Heart left ventricle (tissue), 16 donors: Measurements from ENCODE around the gene DDR2. TPM values are rescaled to one million over a fixed set of nuclear protein-coding genes. Genes with fewer than 3 reads are reported as not detected.

Experiments used
- ATAC-seq, 4 donors: fragments of 200-7000 bp; cut with Tn5 transposase; one replicate each; pipeline ENCODE4 v1.9.1; 2020 to 2022; ENCODE audit warnings: moderate library complexity in 4 of 4, mild to moderate bottlenecking in 3 of 4, moderate number of reproducible peaks in 1 of 4
- DNase-seq, 5 donors: peaks; one replicate each; pipeline ENCODE4 v3.0.0-alpha.2; 2020
- H3K27ac ChIP-seq, 12 donors: fragments of 200-600 bp; sonication (generic) in 4 of 12; one replicate each; pipeline versions ENCODE4 v1.5.0 to v1.8.0; 2016 to 2022; ENCODE audit warnings: mild to moderate bottlenecking in 2 of 12
- H3K27me3 ChIP-seq, 9 donors: fragments of 200-600 bp; sonication (generic) in 2 of 9; one replicate each; pipeline versions ENCODE4 v1.5.1 to v1.8.0; 2016 to 2022; ENCODE audit warnings: mild to moderate bottlenecking in 3 of 9
- H3K36me3 ChIP-seq, 9 donors: fragments of 200-600 bp; sonication (generic) in 2 of 9; one replicate each; pipeline versions ENCODE4 v1.5.0 to v1.8.0; 2018 to 2022; ENCODE audit warnings: mild to moderate bottlenecking in 2 of 9
- H3K4me1 ChIP-seq, 12 donors: fragments of 200-600 bp; sonication (generic) in 4 of 12; one replicate each; pipeline versions ENCODE4 v1.5.0 to v1.8.0; 2016 to 2022; ENCODE audit warnings: mild to moderate bottlenecking in 3 of 12
- H3K4me3 ChIP-seq, 12 donors: fragments of 200-600 bp; sonication (generic) in 4 of 12; one replicate each; pipeline versions ENCODE4 v1.5.0 to v1.8.0; 2017 to 2022; ENCODE audit warnings: mild to moderate bottlenecking in 9 of 12, moderate library complexity in 4 of 12
- H3K9me3 ChIP-seq, 12 donors: fragments of 200-600 bp; sonication (generic) in 4 of 12; one replicate each; pipeline versions ENCODE4 v1.5.0 to v1.8.0; 2016 to 2022; ENCODE audit warnings: mild to moderate bottlenecking in 1 of 12
- CTCF ChIP-seq, 12 donors: fragments of 200-600 bp; sonication (generic) in 4 of 12; IDR thresholded peaks; one replicate each; pipeline versions ENCODE4 v1.5.0 to v1.8.0; 2018 to 2022; ENCODE audit warnings: antibody characterized with exemption in 12 of 12, mild to moderate bottlenecking in 5 of 12
- POLR2A ChIP-seq, 2 donors: fragments of 450-650 bp; IDR thresholded peaks; one replicate each; pipeline ENCODE4 v1.6.1; 2017; ENCODE audit warnings: antibody characterized with exemption in 2 of 2, mild to moderate bottlenecking in 2 of 2, moderate library complexity in 2 of 2
- WGBS, 4 donors: extraction: QIAGEN DNeasy Blood & Tissue Kit in 2 of 4; methylation state at CpG; one replicate each; pipeline versions ENCODE4 v1.1.5 to v1.1.7; 2013 to 2018; 5-methylcytosine and 5-hydroxymethylcytosine counted together
- intact Hi-C, 10 donors: fragments of 100-400 bp; cut with DNase I; formaldehyde crosslinking; loops; one replicate each; pipeline versions ENCODE4 v1.11.1 to v1.14.2; 2022
- polyA plus RNA-seq, 2 donors: library from polyadenylated mRNA; stranded (reverse); fragments of 200-250 nt; gene quantifications; one replicate each; pipeline ENCODE4 v1.2.3, GENCODE V29; 2013
- total RNA-seq, 9 donors: library from RNA; depleted of rRNA in 2 of 9; stranded (reverse); fragments of >200 nt in 2 of 9; fragmentation: NEBNext Ultra II Directional in 3 of 9; extraction: Animal tissue kit (Norgen Biotek cat#: 25700) in 3 of 9; gene quantifications; one replicate each; pipeline versions ENCODE4 v1.1.0 to v1.2.4, GENCODE V29; 2016 to 2023
- donor health status: ischemic (EF 13 %, LVEDD 7.1; RV severe dilation, severe dysfunction).
- donor health status: healthy with polysubstance abuse.
- donor health status: DM: no; HTN: yes; CAD: no.
- donor health status: DM: no; HTN: no; CAD: no.
- donor health status: ischemic (EF 25% LVEDD 6.9; RV normal size, moderate dysfunction).
- donor health status: ischemic (EF 25% LVEDD 5.7; RV mildly dilated, moderate dysfunction).
- donor health status: healthy.
- donor health status: DM: yes; HTN: yes; CAD: no.
- donor health status: ischemic (EF 35%, LVEDD 5.7; RV mildly dilated, moderate dysfunction).
- donor health status: nonischemic (EF 11% LVEDD 7.7; RV severe dilation, severe dysfunction).
- donor health status: DM: yes; HTN: yes; CAD: no.
- donor health status: PGD.
- donor health status: ischemic (EF 29% LVEDD 5.4; RV normal size, mild dysfunction).
- donor health status: nonischemic (EF 23%, LVEDD 6.1; RV moderate dilation, normal function).

DDR2 gene
- total and polyA plus RNA-seq, 11 donors: 5.0 to 55.3 (median 23.8) TPM

- no peak for ATAC-seq
- no peak for DNase-seq
- Histone ChIP-seq H3K27me3 (no peaks in the 10 kb centered on the region), H3K4me1 (peaks cover 0 to 18% (median 0%) of the 10 kb centered on the region in 12 donors), H3K9me3 (no peaks in the 10 kb centered on the region), H3K36me3 (no peaks in the 10 kb centered on the region), H3K4me3 (no peak overlapping the region), H3K27ac (no peak overlapping the region)
- TF ChIP-seq CTCF (IDR thresholded peaks at IDR 0.05): no peak
- no peak for TF ChIP-seq POLR2A (IDR thresholded peaks at IDR 0.05)
- 87 to 93% (median 89%) methylated on average over 4 of the region's 4 CpGs for WGBS, 4 donors
- intact Hi-C loops: no loop called here
These were observed 13.4 kb downstream of the DDR2 start for GRCh38 chr1:162645666-162646065.

- H3K36me3 ChIP-seq: no peaks in the 10 kb centered on the region
- H3K4me1 ChIP-seq: peaks cover 0 to 26% (median 0%) of the 10 kb centered on the region in 12 donors
- no peak for TF ChIP-seq POLR2A (IDR thresholded peaks at IDR 0.05)
- TF ChIP-seq CTCF (IDR thresholded peaks at IDR 0.05): no peak
- DNase-seq: no peak
- 77 to 91% (median 83%) methylated on average over 3 of the region's 3 CpGs for WGBS, 4 donors
- no peaks in the 10 kb centered on the region for H3K9me3 ChIP-seq
- ATAC-seq: no peak
- H3K27me3 ChIP-seq: no peaks in the 10 kb centered on the region
- H3K4me3 ChIP-seq: no peak overlapping the region
- H3K27ac ChIP-seq: no peak overlapping the region
- intact Hi-C loops: no loop called here
These were observed 17.3 kb downstream of the DDR2 start for GRCh38 chr1:162649583-162649982.

- ATAC-seq (no peak), DNase-seq (no peak)
- intact Hi-C loops: no loop called here
- no peaks in the 10 kb centered on the region for H3K27me3 ChIP-seq
- WGBS, 4 donors: 66 to 71% (median 68%) methylated on average over 5 of the region's 5 CpGs
- H3K27ac ChIP-seq: peak overlapping the region in 1 of 12 donors; percentile 62
- H3K36me3 ChIP-seq: peaks cover 0 to 23% (median 0%) of the 10 kb centered on the region in 9 donors
- H3K4me1 ChIP-seq: peaks cover 0 to 22% (median 0%) of the 10 kb centered on the region in 12 donors
- TF ChIP-seq CTCF (IDR thresholded peaks at IDR 0.05) (no peak), POLR2A (IDR thresholded peaks at IDR 0.05) (no peak)
- no peak overlapping the region for H3K4me3 ChIP-seq
- H3K9me3 ChIP-seq: no peaks in the 10 kb centered on the region
These were observed 22.8 kb downstream of the DDR2 start for GRCh38 chr1:162654915-162655620.

- no peak for TF ChIP-seq POLR2A (IDR thresholded peaks at IDR 0.05)
- no peak for TF ChIP-seq CTCF (IDR thresholded peaks at IDR 0.05)
- ATAC-seq (no peak), DNase-seq (no peak)
- intact Hi-C loops: no loop called here
- peaks cover 0 to 22% (median 0%) of the 10 kb centered on the region in 12 donors for H3K4me1 ChIP-seq
- H3K27me3 ChIP-seq: no peaks in the 10 kb centered on the region
- H3K27ac ChIP-seq: peak overlapping the region in 1 of 12 donors; percentile 62
- peaks cover 0 to 24% (median 0%) of the 10 kb centered on the region in 9 donors for H3K36me3 ChIP-seq
- WGBS, 4 donors: 37 to 57% (median 48%) methylated on average over 1 of the region's 1 CpG
- no peaks in the 10 kb centered on the region for H3K9me3 ChIP-seq
- no peak overlapping the region for H3K4me3 ChIP-seq
These were observed 24.0 kb downstream of the DDR2 start for GRCh38 chr1:162656266-162656665.
